GM20431 (cell line): ENCODE results near the gene SYNGR4.

Source experiments
- in situ Hi-C: fragments of 300-500 bp; cut with MseI, MboI; formaldehyde crosslinking; loops from one replicate; pipeline ENCODE4 v1.15.0; 2020; ENCODE audit warnings: low sequenced_read_pairs; ENCODE audit not compliant: unreplicated experiment

The SYNGR4 gene

GRCh38 chr19:48341515-48342413, 22.4 kb upstream of the SYNGR4 start:
- in situ Hi-C loops = no loop called here

DNA sequence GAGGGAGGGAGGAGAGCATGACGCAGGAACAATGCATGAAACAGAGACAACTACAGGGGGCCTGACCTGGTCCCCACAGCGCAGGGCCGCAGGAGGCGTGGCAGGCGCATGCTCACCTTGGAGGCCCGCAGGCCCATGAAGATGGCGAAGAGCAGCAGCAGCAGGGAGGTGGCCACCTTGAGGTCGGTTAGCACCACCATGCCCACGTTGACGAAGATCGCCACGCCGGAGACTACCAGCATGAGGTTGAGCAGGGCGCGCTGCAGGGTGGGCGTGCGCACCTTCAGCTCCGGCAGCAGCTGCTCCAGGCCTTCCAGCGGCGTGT, 21.8 kb upstream of the SYNGR4 start:
- in situ Hi-C loops = no loop called here

DNA sequence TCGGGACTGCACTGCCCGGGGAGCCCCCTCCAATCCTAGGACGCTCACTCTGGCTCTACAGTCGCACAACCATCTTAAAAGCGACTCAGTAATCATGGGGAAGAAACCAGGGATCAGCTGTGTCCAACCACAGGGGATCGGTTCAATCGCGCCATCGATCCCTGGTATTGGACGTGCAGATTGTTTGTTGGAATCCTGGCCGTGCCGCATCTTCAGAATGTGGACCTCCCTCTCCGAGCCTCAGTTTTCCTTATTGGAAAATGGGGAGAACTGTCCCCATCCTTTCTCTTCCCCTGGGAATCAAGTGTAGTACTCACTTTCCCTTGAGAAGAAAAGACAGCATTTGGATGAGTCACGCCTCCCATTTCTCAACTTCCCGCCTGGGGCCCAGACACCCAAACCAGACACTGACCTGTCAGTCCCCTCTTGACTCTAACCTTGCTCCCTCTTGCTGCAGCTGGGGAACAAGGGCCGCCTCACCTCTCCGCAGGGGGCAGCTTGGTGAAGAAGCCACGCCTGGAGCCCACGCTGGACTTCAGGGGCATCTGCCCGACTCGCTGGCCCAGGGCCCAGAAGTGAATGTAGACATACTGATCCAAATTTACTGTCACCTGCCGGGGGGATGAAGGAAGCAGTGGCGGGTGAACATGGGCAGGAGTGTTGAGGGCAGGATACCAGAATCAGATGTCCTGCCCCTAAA, 21.2 kb upstream of the SYNGR4 start:
- in situ Hi-C loops = no loop called here

DNA sequence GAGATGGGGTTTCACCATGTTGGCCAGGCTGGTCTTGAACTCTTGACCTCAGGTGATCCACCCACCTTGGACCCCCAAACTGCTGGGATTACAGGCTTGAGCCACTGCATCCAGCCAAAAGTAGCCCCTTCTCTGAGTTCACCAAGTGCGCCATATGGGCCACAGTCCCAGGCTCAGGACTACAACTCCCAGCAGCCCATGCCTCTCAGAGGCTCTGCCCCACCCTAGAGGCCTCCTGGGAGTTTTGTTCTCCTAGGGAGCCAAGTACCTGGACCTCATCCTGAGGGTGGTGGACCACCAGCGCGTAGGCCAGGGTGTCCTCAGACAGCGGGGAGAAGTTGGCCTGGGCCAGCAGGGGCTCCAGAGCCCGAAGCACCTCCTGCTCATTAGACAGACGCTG, 19.3 kb upstream of the SYNGR4 start:
- in situ Hi-C loops = no loop called here

GRCh38 chr19:48346191-48346590, 18.0 kb upstream of the SYNGR4 start:
- in situ Hi-C loops = no loop called here

GRCh38 chr19:48348045-48348444, 16.1 kb upstream of the SYNGR4 start:
- in situ Hi-C loops = no loop called here

DNA sequence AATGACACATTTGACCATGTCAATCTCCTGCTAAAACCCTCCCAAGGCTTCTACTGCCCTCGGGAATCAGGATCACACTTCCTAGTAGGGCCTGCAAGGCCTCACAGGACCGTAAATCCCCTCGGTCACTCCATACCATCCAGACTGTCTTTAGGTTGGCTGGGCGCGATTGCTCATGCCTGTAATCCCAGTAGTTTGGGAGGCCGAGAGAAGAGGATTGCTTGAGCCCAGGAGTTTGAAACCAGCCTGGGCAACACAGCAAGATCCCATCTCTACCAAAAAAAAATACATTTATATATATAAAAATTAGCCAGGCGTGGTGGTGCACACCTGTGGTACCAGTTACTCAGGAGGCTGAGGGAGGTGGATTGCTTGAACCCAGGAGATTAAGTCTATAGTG, 15.4 kb upstream of the SYNGR4 start:
- in situ Hi-C loops = no loop called here

- in situ Hi-C loops = no loop called here
These were observed 13.3 kb upstream of the SYNGR4 start for GRCh38 chr19:48350856-48351255.

DNA sequence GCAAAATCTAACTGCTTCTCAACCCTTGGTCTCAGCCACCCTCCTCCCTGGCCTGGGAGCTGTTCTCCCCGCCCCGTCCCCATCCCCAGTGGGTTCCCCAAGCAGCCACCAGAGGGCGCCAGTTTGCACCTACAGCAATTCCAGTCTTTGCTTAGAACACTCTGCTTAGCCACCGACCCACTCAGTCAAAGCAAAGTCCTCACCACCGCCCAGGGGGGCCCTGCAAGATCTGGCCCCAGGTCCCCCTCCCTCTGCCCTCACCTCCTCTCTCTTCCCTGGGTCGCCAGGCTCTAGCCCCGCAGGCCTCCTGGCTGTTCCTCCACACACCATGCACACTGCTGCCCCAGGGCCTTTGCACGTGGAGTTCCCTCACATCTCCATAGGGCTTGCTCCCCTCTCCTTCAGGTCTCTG, 12.8 kb upstream of the SYNGR4 start:
- in situ Hi-C loops = no loop called here

- in situ Hi-C loops = no loop called here
These were observed 10.5 kb upstream of the SYNGR4 start for GRCh38 chr19:48353677-48354076.

GRCh38 chr19:48354332-48354992, 9.7 kb upstream of the SYNGR4 start:
- in situ Hi-C loops = no loop called here

GRCh38 chr19:48355365-48355954, 8.7 kb upstream of the SYNGR4 start:
- in situ Hi-C loops = no loop called here

- in situ Hi-C loops = no loop called here
These were observed 5.0 kb upstream of the SYNGR4 start for GRCh38 chr19:48359123-48359522.

GRCh38 chr19:48361912-48362311, 2.3 kb upstream of the SYNGR4 start:
- in situ Hi-C loops = no loop called here

- in situ Hi-C loops = no loop called here
These were observed 1.3 kb upstream of the SYNGR4 start for GRCh38 chr19:48362716-48363499.

DNA sequence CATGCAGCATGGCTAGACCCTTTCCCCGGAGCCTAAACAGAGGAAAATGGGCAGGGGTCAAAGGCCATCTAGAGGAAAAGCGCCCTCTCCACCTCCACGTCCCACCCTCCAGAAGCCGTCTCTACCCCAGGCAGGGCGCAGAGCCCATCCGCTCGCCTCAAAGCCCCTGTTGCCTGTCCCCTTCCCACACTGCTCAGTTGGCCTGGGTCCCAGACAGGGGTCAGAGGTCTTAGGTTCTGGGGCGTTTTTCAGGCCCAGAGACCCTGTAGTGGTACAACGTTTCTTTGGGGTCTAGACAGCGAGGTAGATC, 712 bp upstream of the SYNGR4 start:
- in situ Hi-C loops = no loop called here

DNA sequence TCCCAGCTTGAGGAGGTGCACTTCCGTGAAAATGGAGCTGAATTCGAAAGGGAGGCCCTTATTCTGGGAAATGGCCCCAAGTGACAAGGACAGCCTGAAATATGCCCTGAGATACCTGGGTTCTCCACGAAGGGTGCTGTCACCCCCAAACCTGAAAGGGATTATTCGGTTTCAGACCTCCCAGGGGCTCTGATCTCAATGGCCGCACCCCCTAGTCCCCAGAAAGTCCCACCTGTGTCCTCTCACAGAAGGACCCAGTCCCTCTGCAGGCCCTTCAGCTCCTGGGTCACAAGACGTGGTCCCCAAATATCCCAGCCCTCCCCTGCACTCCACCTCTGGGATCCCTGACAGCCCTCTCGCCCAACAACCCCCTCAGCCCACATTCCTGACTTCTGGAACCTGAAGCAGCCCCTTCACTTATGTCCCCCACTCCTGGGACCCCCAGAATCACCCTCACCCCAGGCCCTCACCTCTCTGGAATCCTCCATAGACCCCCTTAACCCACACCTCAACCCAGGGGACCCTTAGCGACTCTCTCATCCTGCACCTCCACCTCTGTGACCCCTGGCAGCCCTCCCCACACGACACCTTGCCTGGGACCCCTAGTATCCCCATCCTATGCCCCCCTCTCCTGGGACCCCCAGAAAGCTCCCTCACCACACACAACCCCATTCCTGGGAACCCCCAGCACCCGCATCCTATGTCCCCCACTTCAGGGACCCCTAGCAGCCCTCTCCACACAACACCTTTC, 606 bp downstream of the SYNGR4 start:
- in situ Hi-C loops = no loop called here

GRCh38 chr19:48365602-48366001, 1.4 kb downstream of the SYNGR4 start:
- in situ Hi-C loops = no loop called here

DNA sequence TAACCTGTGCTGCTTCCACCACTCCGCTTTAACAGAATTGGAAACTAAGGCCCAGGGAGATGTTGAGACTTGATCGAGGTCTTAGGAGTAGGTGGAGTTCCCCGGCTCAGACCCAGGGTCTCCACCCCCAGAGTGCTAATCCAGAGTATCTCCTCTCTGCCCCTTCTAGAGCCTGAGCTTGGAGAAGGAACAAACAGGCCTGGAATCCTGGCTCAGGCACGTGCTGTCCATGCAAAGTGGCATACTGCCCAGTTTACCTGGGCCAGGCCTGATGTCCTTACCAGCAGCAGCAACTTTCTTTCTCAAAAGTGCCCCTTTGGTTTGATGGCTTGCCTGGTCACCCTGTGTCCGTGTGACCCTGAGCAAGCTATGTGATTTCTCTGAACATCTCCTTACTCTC, 3.7 kb downstream of the SYNGR4 start:
- in situ Hi-C loops = no loop called here
